GM21447 (cell line): ENCODE results near the gene GSTA4.
"Not testable (repeated sequence)": the region's sequence is repeated elsewhere in the genome, so short reads cannot be mapped to it uniquely, and the experiment has no call there.

Experiments used
- ATAC-seq: cut with Tn5 transposase; IDR thresholded peaks from one replicate; pipeline ENCODE4 v1.9.1; 2021; ENCODE audit not compliant: unreplicated experiment

GSTA4 gene

GRCh38 chr6:52976149-52976548 is 18.9 kb downstream of the GSTA4 start:
- peak; percentile 19 for ATAC-seq

GRCh38 chr6:52975580-52975979 is 19.5 kb downstream of the GSTA4 start:
- ATAC-seq, result no peak

GRCh38 chr6:52972989-52973388 is 22.1 kb downstream of the GSTA4 start:
- no peak for ATAC-seq

GRCh38 chr6:52969359-52969758 is 25.7 kb downstream of the GSTA4 start:
- no peak for ATAC-seq

GRCh38 chr6:52966101-52966500 is 29.0 kb downstream of the GSTA4 start:
- no peak for ATAC-seq

GRCh38 chr6:52965380-52965779 is 29.7 kb downstream of the GSTA4 start:
- no peak for ATAC-seq

GRCh38 chr6:52964318-52964717 is 30.8 kb downstream of the GSTA4 start:
- ATAC-seq, result no peak

GRCh38 chr6:52962701-52963100 is 32.4 kb downstream of the GSTA4 start:
- no peak for ATAC-seq

GRCh38 chr6:52961022-52961421 is 34.1 kb downstream of the GSTA4 start:
- not testable (repeated sequence) for ATAC-seq

- ATAC-seq, result not testable (repeated sequence)
Observed at GRCh38 chr6:52960211-52960610, 34.9 kb downstream of the GSTA4 start.

GRCh38 chr6:52958546-52959255 is 36.4 kb downstream of the GSTA4 start:
- no peak for ATAC-seq

- ATAC-seq, result no peak
Observed at GRCh38 chr6:52955871-52956270, 39.2 kb downstream of the GSTA4 start.

GRCh38 chr6:52953911-52954839 is 40.9 kb downstream of the GSTA4 start:
- ATAC-seq, result no peak

GRCh38 chr6:52946306-52946705 is 48.8 kb downstream of the GSTA4 start:
- ATAC-seq, result no peak

- not testable (repeated sequence) for ATAC-seq
Observed at GRCh38 chr6:52942821-52943220, 52.3 kb downstream of the GSTA4 start.

- no peak for ATAC-seq
Observed at GRCh38 chr6:52942221-52942620, 52.9 kb downstream of the GSTA4 start.

- ATAC-seq, result no peak
Observed at GRCh38 chr6:52937908-52938307, 57.2 kb downstream of the GSTA4 start.

GRCh38 chr6:52933778-52934177 is 61.3 kb downstream of the GSTA4 start:
- ATAC-seq, result no peak

GRCh38 chr6:52931351-52931750 is 63.7 kb downstream of the GSTA4 start:
- no peak for ATAC-seq

GRCh38 chr6:52929321-52930164 is 65.5 kb downstream of the GSTA4 start:
- no peak for ATAC-seq
